GM19351 (cell line): ENCODE data around the gene ECT2.
"Not testable (repeated sequence)": the region's sequence is repeated elsewhere in the genome, so short reads cannot be mapped to it uniquely, and the experiment has no call there.

Source experiments
- ATAC-seq: cut with Tn5 transposase; IDR thresholded peaks from one replicate; pipeline ENCODE4 v1.9.1; 2021; ENCODE audit warnings: mild to moderate bottlenecking, moderate library complexity; ENCODE audit not compliant: unreplicated experiment

Gene ECT2

GRCh38 chr3:172735014-172735413 is 15.5 kb upstream of the ECT2 start:
- no peak for ATAC-seq

GRCh38 chr3:172739462-172739861 is 11.1 kb upstream of the ECT2 start:
- no peak for ATAC-seq

GRCh38 chr3:172746475-172746874 is 4.1 kb upstream of the ECT2 start:
- ATAC-seq, result no peak

GRCh38 chr3:172749230-172749965 is 1.1 kb upstream of the ECT2 start:
- ATAC-seq, result no peak

GRCh38 chr3:172750069-172750367 is 508 bp upstream of the ECT2 start:
- ATAC-seq, result no peak

- ATAC-seq, result peak; percentile 24
Observed at GRCh38 chr3:172751175-172751704, 714 bp downstream of the ECT2 start.

GRCh38 chr3:172752651-172753050 is 2.1 kb downstream of the ECT2 start:
- ATAC-seq, result no peak

- no peak for ATAC-seq
Observed at GRCh38 chr3:172753125-172753524, 2.6 kb downstream of the ECT2 start.

- not testable (repeated sequence) for ATAC-seq
Observed at GRCh38 chr3:172760416-172760815, 9.9 kb downstream of the ECT2 start.

GRCh38 chr3:172766241-172766640 is 15.7 kb downstream of the ECT2 start:
- ATAC-seq, result no peak

- ATAC-seq, result no peak
Observed at GRCh38 chr3:172766718-172767405, 16.3 kb downstream of the ECT2 start.

GRCh38 chr3:172770382-172770781 is 19.9 kb downstream of the ECT2 start:
- no peak for ATAC-seq

GRCh38 chr3:172771672-172772071 is 21.1 kb downstream of the ECT2 start:
- no peak for ATAC-seq

GRCh38 chr3:172776049-172776717 is 25.7 kb downstream of the ECT2 start:
- ATAC-seq, result no peak

- no peak for ATAC-seq
Observed at GRCh38 chr3:172777901-172778300, 27.4 kb downstream of the ECT2 start.

- no peak for ATAC-seq
Observed at GRCh38 chr3:172782235-172782634, 31.7 kb downstream of the ECT2 start.

GRCh38 chr3:172786036-172786435 is 35.5 kb downstream of the ECT2 start:
- no peak for ATAC-seq

- no peak for ATAC-seq
Observed at GRCh38 chr3:172787019-172787418, 36.5 kb downstream of the ECT2 start.

- no peak for ATAC-seq
Observed at GRCh38 chr3:172787746-172788145, 37.2 kb downstream of the ECT2 start.

- no peak for ATAC-seq
Observed at GRCh38 chr3:172799246-172799645, 48.7 kb downstream of the ECT2 start.

GRCh38 chr3:172800156-172800555 is 49.6 kb downstream of the ECT2 start:
- no peak for ATAC-seq

GRCh38 chr3:172803489-172803888 is 53.0 kb downstream of the ECT2 start:
- ATAC-seq, result peak; percentile 47
